BLaER1 treated with 17β-estradiol and CSF1 and Interleukin-3, amounts not matched to agents 10 nM and 100 nM (cell line): ENCODE data around the gene ATXN10.
A peak's percentile ranks its signal among the peaks of the same experiment; 100 is the strongest.

Experiments
- H3K27ac ChIP-seq, 11 experiments: shearing (Covaris generic); formaldehyde crosslinking; 2 replicates each; pipeline ENCODE4 v1.8.1; 2022
- H3K27me3 ChIP-seq, 11 experiments: shearing (Covaris generic); formaldehyde crosslinking; 2 replicates each; pipeline ENCODE4 v1.8.1; 2022
- H3K36me3 ChIP-seq, 11 experiments: shearing (Covaris generic); formaldehyde crosslinking; 2 replicates each; pipeline ENCODE4 v1.8.1; 2022
- H3K4me1 ChIP-seq, 10 experiments: shearing (Covaris generic); formaldehyde crosslinking; 2 replicates each; pipeline ENCODE4 v1.8.1; 2022
- H3K4me2 ChIP-seq, 11 experiments: shearing (Covaris generic); formaldehyde crosslinking; 2 replicates each; pipeline ENCODE4 v1.8.1; 2022
- H3K4me3 ChIP-seq, 10 experiments: shearing (Covaris generic); formaldehyde crosslinking; 2 replicates each; pipeline ENCODE4 v1.8.1; 2022
- H3K9ac ChIP-seq, 11 experiments: shearing (Covaris generic); formaldehyde crosslinking; 2 replicates each; pipeline ENCODE4 v1.8.1; 2022
- H3K9me3 ChIP-seq, 11 experiments: shearing (Covaris generic); formaldehyde crosslinking; replicated peaks in 1 of 11; 2 replicates each; pipeline ENCODE4 v1.8.1; 2022
- H4K20me1 ChIP-seq, 11 experiments: shearing (Covaris generic); formaldehyde crosslinking; 2 replicates each; pipeline ENCODE4 v1.8.1; 2022
- Cebpa-rat ChIP-seq, 11 experiments: shearing (Covaris generic); IDR thresholded peaks; 2 replicates each; pipeline ENCODE4 v1.8.1; 2022

The ATXN10 gene

GRCh38 chr22:45781459-45781858 is 109.8 kb downstream of the ATXN10 start:
- no peak overlapping the region for H3K27ac ChIP-seq
- H4K20me1 ChIP-seq = peaks cover 9 to 81% (median 44%) of the 10 kb centered on the region in 11 experiments; a peak in 15 of 22 replicates
- peaks cover 31 to 80% (median 58%) of the 10 kb centered on the region in 11 experiments for H3K36me3 ChIP-seq
- no peak overlapping the region for H3K4me3 ChIP-seq
- H3K4me2 ChIP-seq = no peak overlapping the region
- peaks cover 0 to 11% (median 8%) of the 10 kb centered on the region in 10 experiments; a peak in 12 of 20 replicates for H3K4me1 ChIP-seq
- no peak for TF ChIP-seq Cebpa-rat (IDR thresholded peaks at IDR 0.05)
- H3K9me3 ChIP-seq = peaks cover 0 to 4% (median 0%) of the 10 kb centered on the region in 11 experiments; a peak in 1 of 22 replicates
- no peak overlapping the region for H3K9ac ChIP-seq
- H3K27me3 ChIP-seq = no peaks in the 10 kb centered on the region

DNA sequence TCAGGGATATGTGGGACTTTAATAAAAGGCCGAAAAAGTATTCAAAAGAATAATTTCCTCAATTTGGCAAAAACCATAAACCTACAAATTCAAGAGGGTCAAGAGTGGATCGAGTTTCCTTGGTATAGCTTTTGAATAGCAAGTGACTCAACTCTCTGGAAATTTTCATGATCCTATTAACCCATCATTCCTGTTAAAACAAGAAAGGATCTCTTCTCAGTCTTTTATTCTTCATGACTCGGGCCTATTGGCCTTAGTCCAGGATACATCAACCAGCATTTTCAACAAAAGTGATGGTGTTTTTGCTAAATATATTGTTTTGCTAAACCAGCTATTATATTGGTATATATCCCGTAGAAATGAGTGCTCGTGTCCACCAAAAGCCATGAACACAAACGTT is 110.3 kb downstream of the ATXN10 start:
- Histone ChIP-seq H4K20me1 (peaks cover 6 to 81% (median 44%) of the 10 kb centered on the region in 11 experiments; a peak in 15 of 22 replicates), H3K4me2 (no peak overlapping the region), H3K27me3 (no peaks in the 10 kb centered on the region), H3K4me3 (no peak overlapping the region), H3K9me3 (peaks cover 0 to 4% (median 0%) of the 10 kb centered on the region in 11 experiments; a peak in 1 of 22 replicates), H3K36me3 (peaks cover 31 to 80% (median 58%) of the 10 kb centered on the region in 11 experiments), H3K4me1 (peaks cover 0 to 11% (median 8%) of the 10 kb centered on the region in 10 experiments; a peak in 12 of 20 replicates), H3K27ac (no peak overlapping the region), H3K9ac (no peak overlapping the region)
- TF ChIP-seq Cebpa-rat (IDR thresholded peaks at IDR 0.05) = no peak

DNA sequence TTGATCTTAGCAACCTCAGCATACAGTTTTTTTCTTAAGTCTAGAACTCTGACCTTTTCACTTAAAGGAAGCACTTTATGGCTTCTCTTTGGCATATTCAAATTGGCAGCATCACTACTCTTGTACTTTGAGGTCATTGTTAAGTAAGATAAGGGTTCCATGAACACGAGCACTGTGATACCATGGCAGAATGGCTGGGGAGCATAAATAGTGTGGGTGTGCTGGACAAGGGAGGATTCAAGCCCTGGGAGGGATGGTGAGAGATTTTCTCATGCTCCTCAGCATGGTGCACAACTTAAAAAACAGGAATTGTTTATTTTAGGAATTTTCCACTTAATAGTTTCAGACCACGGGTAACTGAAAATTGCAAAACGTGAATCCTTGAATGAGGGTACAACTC is 111.4 kb downstream of the ATXN10 start:
- H3K9me3 ChIP-seq = peaks cover 0 to 4% (median 0%) of the 10 kb centered on the region in 11 experiments; a peak in 1 of 22 replicates
- H3K27ac ChIP-seq = no peak overlapping the region
- no peak overlapping the region for H3K9ac ChIP-seq
- TF ChIP-seq Cebpa-rat (IDR thresholded peaks at IDR 0.05) = no peak
- H3K4me3 ChIP-seq = no peak overlapping the region
- peaks cover 29 to 74% (median 56%) of the 10 kb centered on the region in 11 experiments for H3K36me3 ChIP-seq
- H3K4me1 ChIP-seq = peaks cover 0 to 11% (median 8%) of the 10 kb centered on the region in 10 experiments; a peak in 12 of 20 replicates
- H4K20me1 ChIP-seq = peaks cover 6 to 81% (median 40%) of the 10 kb centered on the region in 11 experiments; a peak in 15 of 22 replicates
- H3K27me3 ChIP-seq = no peaks in the 10 kb centered on the region
- H3K4me2 ChIP-seq = peak overlapping the region in 4 of 11 experiments; percentile 1 to 9 (median 7); a peak in 4 of 22 replicates

DNA sequence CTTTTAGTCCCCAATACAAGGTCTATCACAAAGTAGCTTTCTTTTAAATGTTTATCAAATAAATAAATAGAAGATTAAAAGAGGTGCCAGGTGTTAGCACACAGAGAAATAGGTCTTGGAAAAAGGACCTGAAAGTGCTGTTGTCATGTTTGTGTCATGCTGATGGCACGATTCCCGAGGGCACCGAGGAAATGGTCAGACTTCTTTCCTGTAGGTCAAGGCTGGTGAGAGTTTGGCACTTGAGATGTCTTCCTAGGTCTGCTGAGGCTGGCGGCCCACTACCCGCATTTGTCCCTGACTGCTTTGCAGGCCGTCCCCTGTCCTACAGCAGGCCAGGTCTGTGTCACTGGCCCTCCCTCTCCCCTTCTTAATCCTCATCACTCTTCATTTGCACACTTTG is 112.1 kb downstream of the ATXN10 start:
- Histone ChIP-seq H3K4me3 (no peak overlapping the region), H3K9ac (no peak overlapping the region), H3K9me3 (peaks cover 0 to 4% (median 0%) of the 10 kb centered on the region in 11 experiments; a peak in 2 of 22 replicates), H3K4me1 (peaks cover 0 to 11% (median 8%) of the 10 kb centered on the region in 10 experiments; a peak in 12 of 20 replicates), H3K27ac (no peak overlapping the region), H4K20me1 (peaks cover 6 to 84% (median 42%) of the 10 kb centered on the region in 11 experiments; a peak in 15 of 22 replicates), H3K27me3 (no peaks in the 10 kb centered on the region), H3K4me2 (peak overlapping the region in 3 of 11 experiments; percentile 9 to 22 (median 9); a peak in 2 of 22 replicates), H3K36me3 (peaks cover 31 to 74% (median 56%) of the 10 kb centered on the region in 11 experiments)
- TF ChIP-seq Cebpa-rat (IDR thresholded peaks at IDR 0.05) = no peak

GRCh38 chr22:45784357-45785277 is 113.0 kb downstream of the ATXN10 start:
- peaks cover 6 to 89% (median 42%) of the 10 kb centered on the region in 11 experiments; a peak in 15 of 22 replicates for H4K20me1 ChIP-seq
- H3K27ac ChIP-seq = no peak overlapping the region
- TF ChIP-seq Cebpa-rat (IDR thresholded peaks at IDR 0.05) = no peak
- no peaks in the 10 kb centered on the region for H3K27me3 ChIP-seq
- H3K9ac ChIP-seq = no peak overlapping the region
- H3K36me3 ChIP-seq = peaks cover 30 to 74% (median 56%) of the 10 kb centered on the region in 11 experiments
- peaks cover 0 to 11% (median 8%) of the 10 kb centered on the region in 10 experiments; a peak in 12 of 20 replicates for H3K4me1 ChIP-seq
- no peak overlapping the region for H3K4me3 ChIP-seq
- H3K4me2 ChIP-seq = no peak overlapping the region
- peaks cover 0 to 6% (median 0%) of the 10 kb centered on the region in 11 experiments; a peak in 3 of 22 replicates for H3K9me3 ChIP-seq

DNA sequence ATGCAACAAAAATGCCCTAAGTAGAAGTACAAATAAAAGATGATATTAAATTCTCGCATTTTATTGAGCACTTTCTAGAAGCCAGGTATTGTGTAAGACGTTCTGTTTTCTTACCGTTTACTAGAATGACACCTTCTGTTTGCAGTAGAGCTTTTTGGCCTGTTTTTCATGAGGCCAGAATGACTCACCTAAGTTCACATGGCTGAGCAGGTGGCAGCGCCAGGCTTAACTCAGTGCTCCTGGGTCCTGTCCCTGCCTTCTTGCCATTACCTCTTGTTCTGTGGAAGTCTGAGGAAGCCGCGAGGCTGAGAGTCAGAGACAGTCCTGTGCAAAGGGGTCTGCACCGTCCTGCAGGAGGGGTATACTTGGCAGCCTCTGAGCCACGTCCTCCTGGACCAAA is 113.8 kb downstream of the ATXN10 start:
- no peak overlapping the region for H3K4me2 ChIP-seq
- no peak overlapping the region for H3K4me3 ChIP-seq
- H4K20me1 ChIP-seq = peaks cover 6 to 90% (median 45%) of the 10 kb centered on the region in 11 experiments; a peak in 15 of 22 replicates
- H3K9ac ChIP-seq = no peak overlapping the region
- peaks cover 0 to 7% (median 1%) of the 10 kb centered on the region in 11 experiments; a peak in 3 of 22 replicates for H3K9me3 ChIP-seq
- peaks cover 27 to 69% (median 50%) of the 10 kb centered on the region in 11 experiments for H3K36me3 ChIP-seq
- no peaks in the 10 kb centered on the region for H3K27me3 ChIP-seq
- no peak overlapping the region for H3K27ac ChIP-seq
- H3K4me1 ChIP-seq = peaks cover 0 to 11% (median 8%) of the 10 kb centered on the region in 10 experiments; a peak in 12 of 20 replicates
- TF ChIP-seq Cebpa-rat (IDR thresholded peaks at IDR 0.05) = no peak

- H3K9ac ChIP-seq = no peak overlapping the region
- TF ChIP-seq Cebpa-rat (IDR thresholded peaks at IDR 0.05) = no peak
- no peak overlapping the region for H3K4me2 ChIP-seq
- H4K20me1 ChIP-seq = peaks cover 6 to 90% (median 33%) of the 10 kb centered on the region in 11 experiments; a peak in 15 of 22 replicates
- H3K36me3 ChIP-seq = peaks cover 22 to 56% (median 39%) of the 10 kb centered on the region in 11 experiments; a peak in 20 of 22 replicates
- peaks cover 3 to 16% (median 10%) of the 10 kb centered on the region in 10 experiments; a peak in 18 of 20 replicates for H3K4me1 ChIP-seq
- no peak overlapping the region for H3K27ac ChIP-seq
- peaks cover 0 to 7% (median 0%) of the 10 kb centered on the region in 11 experiments; a peak in 3 of 22 replicates for H3K9me3 ChIP-seq
- H3K27me3 ChIP-seq = no peaks in the 10 kb centered on the region
- H3K4me3 ChIP-seq = no peak overlapping the region
Measured at GRCh38 chr22:45786726-45787125, 115.1 kb downstream of the ATXN10 start.

DNA sequence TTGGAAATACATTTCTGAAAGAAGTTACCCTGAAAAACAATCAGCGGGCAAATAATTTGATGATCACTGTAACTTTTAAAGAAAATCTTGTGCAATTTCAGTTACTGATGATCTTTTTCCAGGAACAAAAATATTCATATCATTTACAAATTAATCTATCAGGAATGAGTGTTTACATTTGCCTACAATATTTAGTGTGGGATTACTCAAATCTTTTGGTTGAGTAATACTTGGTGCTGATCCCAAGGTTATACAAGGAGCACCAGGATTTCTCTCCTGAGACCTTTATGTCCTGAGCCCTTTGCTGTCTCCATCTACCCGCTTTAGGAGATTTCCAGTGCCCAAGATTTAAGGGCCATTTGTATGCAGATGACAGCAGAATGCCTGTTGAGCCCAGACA is 116.1 kb downstream of the ATXN10 start:
- TF ChIP-seq Cebpa-rat (IDR thresholded peaks at IDR 0.05) = no peak
- Histone ChIP-seq H3K4me1 (peaks cover 10 to 23% (median 12%) of the 10 kb centered on the region in 10 experiments; a peak in 19 of 20 replicates), H3K27ac (no peak overlapping the region), H3K9ac (no peak overlapping the region), H3K36me3 (peaks cover 23 to 51% (median 41%) of the 10 kb centered on the region in 11 experiments), H3K4me2 (no peak overlapping the region), H3K27me3 (no peaks in the 10 kb centered on the region), H3K9me3 (peaks cover 2 to 14% (median 6%) of the 10 kb centered on the region in 11 experiments; a peak in 20 of 22 replicates), H3K4me3 (no peak overlapping the region), H4K20me1 (peaks cover 6 to 94% (median 37%) of the 10 kb centered on the region in 11 experiments; a peak in 15 of 22 replicates)
